CD4-positive, alpha-beta T cell treated with Interleukin-10 for 1 hour (primary cell): Measurements from ENCODE around the gene TNFRSF6B.

Experiments
- DNase-seq: peaks from one replicate; pipeline ENCODE4 v3.0.0-alpha.2; 2020

The TNFRSF6B gene

GRCh38 chr20:63686492-63687321 is 9.7 kb upstream of the TNFRSF6B start:
- DNase-seq: peak; percentile 53

- no peak for DNase-seq
These were observed 8.9 kb upstream of the TNFRSF6B start for GRCh38 chr20:63687419-63688178.

DNA sequence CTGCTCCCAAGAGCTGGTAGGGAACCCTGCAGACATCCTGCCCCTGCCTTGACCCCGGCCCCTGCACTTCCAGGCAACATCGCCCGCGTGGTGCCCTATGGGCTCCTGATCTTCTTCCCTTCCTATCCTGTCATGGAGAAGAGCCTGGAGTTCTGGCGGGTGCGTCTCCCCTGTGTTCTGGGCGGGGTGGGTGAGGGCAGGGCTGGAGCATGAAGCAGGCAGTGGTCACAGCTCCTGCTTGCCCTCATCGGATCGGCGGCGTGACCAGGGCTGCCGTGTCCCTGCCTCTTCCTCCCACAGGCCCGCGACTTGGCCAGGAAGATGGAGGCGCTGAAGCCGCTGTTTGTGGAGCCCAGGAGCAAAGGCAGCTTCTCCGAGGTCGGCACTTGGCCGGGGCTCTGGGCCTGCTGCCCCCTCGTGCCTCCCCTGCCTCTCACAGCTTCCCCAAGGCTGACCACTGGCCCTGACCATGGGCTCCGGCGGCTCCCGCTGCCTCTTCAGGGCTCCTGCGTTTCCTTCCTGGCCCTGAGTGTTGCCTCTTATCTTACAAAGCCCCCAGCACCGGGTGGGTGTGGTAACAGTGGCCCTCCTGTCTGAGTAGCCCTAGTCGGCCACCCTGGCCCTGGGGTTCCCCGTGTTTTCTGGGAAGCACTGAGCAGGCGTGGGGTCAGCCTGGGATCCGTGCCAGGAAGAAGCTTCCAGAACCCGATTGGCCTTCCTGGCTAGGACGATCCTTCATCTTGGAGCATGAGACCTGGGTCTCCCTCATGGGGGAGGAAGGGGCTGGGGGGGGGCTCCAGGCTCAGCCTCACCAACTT is 8.0 kb upstream of the TNFRSF6B start:
- no peak for DNase-seq

DNA sequence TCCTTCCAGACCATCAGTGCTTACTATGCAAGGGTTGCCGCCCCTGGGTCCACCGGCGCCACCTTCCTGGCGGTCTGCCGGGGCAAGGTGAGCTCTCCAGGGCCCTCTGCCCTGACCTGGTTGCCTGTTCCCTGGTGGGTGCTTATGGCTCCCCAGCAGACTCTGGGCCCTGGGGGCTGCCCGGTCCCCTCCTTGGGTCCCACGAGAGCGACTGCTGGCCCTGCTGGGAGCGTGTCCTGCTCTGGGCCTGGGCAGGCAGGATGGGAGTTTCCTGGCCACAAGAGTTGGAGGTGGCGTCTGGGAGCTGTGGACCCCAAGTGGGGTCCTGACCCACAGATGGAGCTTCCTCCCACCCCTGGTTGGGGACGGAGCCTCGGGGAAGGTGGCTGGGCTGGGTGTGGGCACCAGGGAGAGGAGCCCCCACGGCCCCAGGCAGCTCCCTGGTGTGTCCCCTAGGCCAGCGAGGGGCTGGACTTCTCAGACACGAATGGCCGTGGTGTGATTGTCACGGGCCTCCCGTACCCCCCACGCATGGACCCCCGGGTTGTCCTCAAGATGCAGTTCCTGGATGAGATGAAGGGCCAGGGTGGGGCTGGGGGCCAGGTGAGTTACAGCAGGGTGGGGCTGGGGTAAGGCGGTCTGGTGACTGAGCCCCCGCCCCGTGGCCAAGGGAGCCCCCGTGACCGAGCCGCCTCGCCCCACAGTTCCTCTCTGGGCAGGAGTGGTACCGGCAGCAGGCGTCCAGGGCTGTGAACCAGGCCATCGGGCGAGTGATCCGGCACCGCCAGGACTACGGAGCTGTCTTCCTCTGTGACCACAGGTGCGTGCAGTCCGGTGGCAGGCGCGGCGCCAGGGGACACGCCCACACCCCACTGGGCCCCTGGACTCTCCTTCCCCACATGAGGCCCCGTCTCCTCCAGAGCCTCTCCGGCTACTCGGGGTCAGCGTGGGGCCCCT is 7.1 kb upstream of the TNFRSF6B start:
- no peak for DNase-seq

- DNase-seq: no peak
These were observed 6.2 kb upstream of the TNFRSF6B start for GRCh38 chr20:63690003-63690897.

- no peak for DNase-seq
These were observed 5.3 kb upstream of the TNFRSF6B start for GRCh38 chr20:63690898-63691710.

DNA sequence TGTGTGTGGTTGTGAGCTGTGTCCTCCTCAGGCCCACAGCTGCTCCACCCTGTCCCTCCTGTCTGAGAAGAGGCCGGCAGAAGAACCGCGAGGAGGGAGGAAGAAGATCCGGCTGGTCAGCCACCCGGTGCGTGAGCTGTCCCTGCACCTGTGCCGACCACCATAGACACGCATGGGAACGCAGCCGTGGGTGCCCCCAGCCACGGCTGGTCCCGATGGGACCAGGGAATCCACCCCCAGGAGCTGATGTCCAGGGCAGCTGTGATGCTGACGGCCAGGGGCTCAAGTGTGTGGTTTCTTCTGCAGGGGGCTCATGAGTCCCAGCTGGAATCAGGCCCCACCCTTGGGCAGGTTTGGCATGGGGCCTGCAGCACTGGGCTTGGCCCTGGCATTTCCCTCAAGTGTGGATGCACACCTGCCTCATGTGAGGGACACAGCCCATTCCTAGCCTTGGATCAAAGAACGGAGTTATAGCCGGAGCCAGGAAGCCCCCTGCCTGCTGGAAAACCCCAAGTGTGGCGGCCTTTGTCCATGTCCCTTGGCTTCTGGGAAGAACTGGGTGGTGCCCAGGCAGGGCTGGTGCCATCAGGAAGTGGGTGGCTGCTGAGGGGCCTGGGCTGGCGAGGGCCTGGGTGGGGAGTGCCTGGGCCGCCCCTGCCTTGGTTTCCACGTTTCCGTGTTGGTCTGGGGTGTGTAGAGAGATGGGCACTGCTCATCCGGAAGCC is 4.6 kb upstream of the TNFRSF6B start:
- no peak for DNase-seq

GRCh38 chr20:63692436-63693082 is 3.9 kb upstream of the TNFRSF6B start:
- DNase-seq: no peak

DNA sequence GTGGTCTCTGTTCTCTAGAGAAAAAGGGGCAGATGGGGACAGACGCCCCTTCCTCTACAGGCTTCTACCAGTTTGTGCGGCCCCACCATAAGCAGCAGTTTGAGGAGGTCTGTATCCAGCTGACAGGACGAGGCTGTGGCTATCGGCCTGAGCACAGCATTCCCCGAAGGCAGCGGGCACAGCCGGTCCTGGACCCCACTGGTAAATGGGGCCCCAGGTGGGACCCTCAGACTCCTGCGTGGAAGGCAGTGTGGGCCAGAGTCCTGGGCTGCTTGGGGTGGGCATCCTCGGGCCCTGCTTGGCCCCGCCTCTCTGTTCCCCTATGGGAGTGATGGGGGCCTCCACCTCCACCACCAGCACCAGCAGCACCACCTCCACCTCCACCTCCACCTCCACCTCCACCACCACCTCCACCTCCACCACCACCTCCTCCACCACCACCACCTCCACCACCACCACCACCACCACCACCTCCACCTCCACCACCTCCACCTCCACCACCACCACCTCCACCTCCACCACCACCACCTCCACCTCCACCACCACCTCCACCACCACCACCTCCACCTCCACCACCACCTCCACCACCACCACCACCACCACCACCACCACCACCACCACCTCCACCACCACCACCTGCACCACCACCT is 3.2 kb upstream of the TNFRSF6B start:
- DNase-seq: no peak

DNA sequence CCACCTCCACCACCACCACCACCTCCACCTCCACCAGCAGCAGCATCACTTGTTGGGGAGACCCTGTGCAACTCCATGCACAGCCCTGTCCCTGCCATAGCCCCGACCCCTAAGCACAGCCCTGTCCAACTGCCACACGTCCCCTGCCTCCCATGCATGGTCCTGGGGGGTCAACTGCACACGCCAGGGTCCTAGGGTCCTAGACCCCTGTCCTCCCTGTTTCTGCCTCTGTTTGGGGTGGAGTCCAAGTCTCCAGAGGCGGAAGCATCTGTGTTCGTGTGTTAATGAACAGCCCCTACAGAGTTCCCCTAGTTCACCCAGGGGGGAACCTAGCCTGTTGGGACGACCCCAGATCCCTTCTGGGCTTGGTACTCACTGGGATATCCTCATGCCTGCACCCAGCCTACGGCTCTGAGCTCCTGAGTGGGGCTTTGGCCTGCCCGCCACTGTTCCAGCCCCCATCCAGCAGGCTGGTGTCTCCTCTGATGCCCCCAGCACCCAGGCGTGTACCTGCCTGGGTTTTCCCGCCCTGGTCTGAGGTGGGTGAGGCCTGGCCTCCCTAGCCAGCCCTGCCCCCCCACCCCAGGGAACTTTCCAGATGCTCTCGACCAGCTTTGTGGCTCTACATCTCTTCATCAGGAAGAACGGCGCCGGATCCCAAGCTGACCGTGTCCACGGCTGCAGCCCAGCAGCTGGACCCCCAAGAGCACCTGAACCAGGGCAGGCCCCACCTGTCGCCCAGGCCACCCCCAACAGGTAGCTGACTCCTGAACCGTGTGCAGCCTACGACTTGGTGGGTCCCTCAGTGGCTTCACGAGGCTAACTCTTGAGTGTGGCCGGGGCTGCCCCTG is 2.5 kb upstream of the TNFRSF6B start:
- DNase-seq: no peak

GRCh38 chr20:63694584-63695423 is 1.6 kb upstream of the TNFRSF6B start:
- DNase-seq: no peak

- no peak for DNase-seq
These were observed 787 bp upstream of the TNFRSF6B start for GRCh38 chr20:63695424-63696305.

GRCh38 chr20:63696306-63696627 is 185 bp upstream of the TNFRSF6B start:
- DNase-seq: peak; percentile 35

GRCh38 chr20:63697357-63697867 is 960 bp downstream of the TNFRSF6B start:
- no peak for DNase-seq

DNA sequence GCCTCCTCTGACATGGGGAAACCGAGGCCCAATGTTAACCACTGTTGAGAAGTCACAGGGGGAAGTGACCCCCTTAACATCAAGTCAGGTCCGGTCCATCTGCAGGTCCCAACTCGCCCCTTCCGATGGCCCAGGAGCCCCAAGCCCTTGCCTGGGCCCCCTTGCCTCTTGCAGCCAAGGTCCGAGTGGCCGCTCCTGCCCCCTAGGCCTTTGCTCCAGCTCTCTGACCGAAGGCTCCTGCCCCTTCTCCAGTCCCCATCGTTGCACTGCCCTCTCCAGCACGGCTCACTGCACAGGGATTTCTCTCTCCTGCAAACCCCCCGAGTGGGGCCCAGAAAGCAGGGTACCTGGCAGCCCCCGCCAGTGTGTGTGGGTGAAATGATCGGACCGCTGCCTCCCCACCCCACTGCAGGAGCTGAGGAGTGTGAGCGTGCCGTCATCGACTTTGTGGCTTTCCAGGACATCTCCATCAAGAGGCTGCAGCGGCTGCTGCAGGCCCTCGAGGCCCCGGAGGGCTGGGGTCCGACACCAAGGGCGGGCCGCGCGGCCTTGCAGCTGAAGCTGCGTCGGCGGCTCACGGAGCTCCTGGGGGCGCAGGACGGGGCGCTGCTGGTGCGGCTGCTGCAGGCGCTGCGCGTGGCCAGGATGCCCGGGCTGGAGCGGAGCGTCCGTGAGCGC is 1.6 kb downstream of the TNFRSF6B start:
- no peak for DNase-seq
